Measurements from ENCODE around the gene CPLANE1. TPM values are rescaled to one million over a fixed set of nuclear protein-coding genes. Genes with fewer than 3 reads are reported as not detected.
"Not testable (repeated sequence)": the region's sequence is repeated elsewhere in the genome, so short reads cannot be mapped to it uniquely, and the experiment has no call there.

The CPLANE1 gene
- total RNA-seq, 2 donors from 2014 or later = 5.9 to 9.0 TPM

GRCh38 chr5:37234288-37234687 is 14.9 kb downstream of the CPLANE1 start:
- ATAC-seq (replicated peaks in 1 of 2) (no peak), DNase-seq (no peak)
- peaks cover 19 to 25% of the 10 kb centered on the region in 2 donors for H3K36me3 Mint-ChIP-seq (ENCODE audit: insufficient read depth in 2 of 2)
- no peak overlapping the region for H3K4me3 Mint-ChIP-seq
- no peaks in the 10 kb centered on the region for H3K27me3 Mint-ChIP-seq (ENCODE audit: low read depth)
- no peak overlapping the region for H3K27ac Mint-ChIP-seq
- H3K4me1 Mint-ChIP-seq (ENCODE audit: low read depth) = no peaks in the 10 kb centered on the region
- H3K9me3 Mint-ChIP-seq = peaks cover 8 to 11% of the 10 kb centered on the region in 2 donors

DNA sequence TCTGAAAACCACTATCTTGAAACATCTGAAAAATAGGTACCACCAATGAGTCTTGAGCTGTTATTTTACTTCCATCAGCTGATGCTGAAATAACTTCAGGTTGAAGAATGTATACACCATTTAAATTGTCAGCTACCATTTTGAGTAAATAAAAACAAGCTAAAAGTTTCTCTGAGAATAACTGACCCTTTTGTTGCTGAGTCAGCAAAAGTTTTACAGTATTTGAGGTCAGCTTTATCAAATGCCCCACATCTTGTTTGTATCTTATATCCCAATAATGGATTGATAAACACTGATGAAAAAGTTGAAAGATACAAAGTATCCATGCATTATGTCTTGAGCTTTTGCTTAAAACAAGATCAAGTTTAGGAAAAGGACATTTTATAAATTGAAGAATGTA is 22.8 kb downstream of the CPLANE1 start:
- ATAC-seq (replicated peaks in 1 of 2) = no peak
- Mint-ChIP-seq H3K36me3 (ENCODE audit: insufficient read depth in 2 of 2) (peaks cover 1 to 2% of the 10 kb centered on the region in 2 donors), H3K27ac (no peak overlapping the region)

DNA sequence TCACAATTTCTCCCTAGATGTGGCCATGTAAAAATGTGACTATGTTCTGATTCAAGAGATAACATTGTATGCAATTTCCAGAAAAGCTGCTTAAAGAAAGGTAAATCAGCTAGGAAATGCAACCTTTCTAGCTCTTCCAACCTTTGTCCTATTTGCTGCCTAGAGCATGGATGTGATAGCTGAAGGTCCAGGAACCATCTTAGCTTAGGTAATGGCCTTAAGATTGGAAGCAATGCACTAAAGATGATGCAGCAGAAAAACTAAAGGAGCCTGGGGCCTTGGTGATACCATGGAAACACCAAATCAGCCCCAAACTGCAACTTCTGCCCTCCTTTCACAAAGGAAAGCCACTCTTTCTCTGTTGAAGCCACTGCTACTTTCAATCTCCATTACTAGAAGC is 27.0 kb downstream of the CPLANE1 start:
- no peak for ATAC-seq (replicated peaks in 1 of 2)
- H3K4me1 Mint-ChIP-seq (ENCODE audit: low read depth) = no peaks in the 10 kb centered on the region
- peaks cover 1 to 2% of the 10 kb centered on the region in 2 donors for H3K36me3 Mint-ChIP-seq (ENCODE audit: insufficient read depth in 2 of 2)
- no peaks in the 10 kb centered on the region for H3K9me3 Mint-ChIP-seq
- H3K4me3 Mint-ChIP-seq = no peak overlapping the region
- DNase-seq = no peak
- no peak overlapping the region for H3K27ac Mint-ChIP-seq
- no peaks in the 10 kb centered on the region for H3K27me3 Mint-ChIP-seq (ENCODE audit: low read depth)

More for the DNA sequence above, 22.8 kb downstream of the CPLANE1 start:
- Mint-ChIP-seq H3K4me3 (no peak overlapping the region), H3K9me3 (no peaks in the 10 kb centered on the region), H3K27me3 (ENCODE audit: low read depth) (no peaks in the 10 kb centered on the region), H3K4me1 (ENCODE audit: low read depth) (no peaks in the 10 kb centered on the region)
- DNase-seq = no peak

- not testable (repeated sequence) for H3K36me3 Mint-ChIP-seq (ENCODE audit: insufficient read depth in 2 of 2); H3K4me3 Mint-ChIP-seq; DNase-seq; ATAC-seq (replicated peaks in 1 of 2); H3K27ac Mint-ChIP-seq; H3K9me3 Mint-ChIP-seq; H3K4me1 Mint-ChIP-seq (ENCODE audit: low read depth); H3K27me3 Mint-ChIP-seq (ENCODE audit: low read depth)
Observed at GRCh38 chr5:37220426-37220825, 28.8 kb downstream of the CPLANE1 start.

DNA sequence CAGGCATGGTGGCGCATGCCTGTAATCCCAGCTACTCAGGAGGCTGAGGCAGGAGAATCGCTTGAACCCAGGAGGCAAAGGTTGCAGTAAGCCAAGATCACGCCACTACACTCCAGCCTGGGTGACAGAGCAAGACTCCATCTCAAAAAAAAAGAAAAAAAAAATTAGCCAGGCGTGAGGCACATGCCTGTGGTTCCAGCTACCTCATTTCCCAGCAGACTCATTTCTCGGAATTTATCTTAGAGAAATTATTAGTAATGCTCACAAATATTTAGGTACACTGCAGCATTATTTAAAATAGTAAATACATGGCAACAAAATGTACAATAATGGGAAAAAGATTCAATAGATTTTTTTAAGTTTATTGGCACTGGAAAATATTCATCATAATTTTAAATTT is 29.8 kb downstream of the CPLANE1 start:
- not testable (repeated sequence) for H3K4me3 Mint-ChIP-seq; ATAC-seq (replicated peaks in 1 of 2); H3K4me1 Mint-ChIP-seq (ENCODE audit: low read depth); H3K27me3 Mint-ChIP-seq (ENCODE audit: low read depth); H3K9me3 Mint-ChIP-seq; H3K27ac Mint-ChIP-seq; DNase-seq; H3K36me3 Mint-ChIP-seq (ENCODE audit: insufficient read depth in 2 of 2)

GRCh38 chr5:37217976-37218375 is 31.2 kb downstream of the CPLANE1 start:
- H3K4me1 Mint-ChIP-seq (ENCODE audit: low read depth) = peaks cover 7% of the 10 kb centered on the region
- ATAC-seq (replicated peaks in 1 of 2) (no peak), DNase-seq (no peak)
- H3K27ac Mint-ChIP-seq = no peak overlapping the region
- H3K27me3 Mint-ChIP-seq (ENCODE audit: low read depth) = no peaks in the 10 kb centered on the region
- no peak overlapping the region for H3K4me3 Mint-ChIP-seq
- H3K36me3 Mint-ChIP-seq (ENCODE audit: insufficient read depth in 2 of 2) = peaks cover 0 to under 1% of the 10 kb centered on the region in 2 donors
- H3K9me3 Mint-ChIP-seq = no peaks in the 10 kb centered on the region

DNA sequence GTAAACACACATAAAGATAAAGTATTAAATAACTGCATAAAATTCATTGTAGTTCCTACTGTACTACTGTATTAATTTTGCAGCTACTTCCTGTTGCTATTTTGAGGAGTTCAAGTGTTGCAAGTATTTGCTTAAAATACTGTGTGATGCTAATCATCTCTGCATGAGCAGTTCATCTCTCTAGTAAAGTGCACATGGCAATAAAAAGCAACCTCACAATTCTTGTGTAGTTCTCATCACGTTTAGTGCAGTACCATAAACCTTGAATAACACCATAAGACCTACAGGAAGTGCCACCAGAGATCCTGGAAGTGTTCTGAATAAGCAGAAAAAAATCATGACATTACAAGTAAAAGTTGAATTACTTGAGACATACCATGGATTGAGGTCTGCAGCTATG is 34.6 kb downstream of the CPLANE1 start:
- Mint-ChIP-seq H3K27me3 (ENCODE audit: low read depth) (no peaks in the 10 kb centered on the region), H3K4me1 (ENCODE audit: low read depth) (peaks cover 7% of the 10 kb centered on the region), H3K36me3 (ENCODE audit: insufficient read depth in 2 of 2) (peaks cover 0 to 6% of the 10 kb centered on the region in 2 donors), H3K27ac (no peak overlapping the region), H3K4me3 (no peak overlapping the region), H3K9me3 (no peaks in the 10 kb centered on the region)
- peak in 1 of 2 donors; percentile 26 for ATAC-seq (replicated peaks in 1 of 2)
- no peak for DNase-seq

GRCh38 chr5:37212096-37212495 is 37.1 kb downstream of the CPLANE1 start:
- no peak overlapping the region for H3K27ac Mint-ChIP-seq

GRCh38 chr5:37211661-37212060 is 37.5 kb downstream of the CPLANE1 start:
- Mint-ChIP-seq H3K27ac (no peak overlapping the region), H3K4me1 (ENCODE audit: low read depth) (peaks cover 12% of the 10 kb centered on the region), H3K4me3 (no peak overlapping the region), H3K9me3 (no peaks in the 10 kb centered on the region), H3K27me3 (ENCODE audit: low read depth) (no peaks in the 10 kb centered on the region), H3K36me3 (ENCODE audit: insufficient read depth in 2 of 2) (peaks cover 0 to 6% of the 10 kb centered on the region in 2 donors)
- no peak for ATAC-seq (replicated peaks in 1 of 2)
- DNase-seq = no peak

More at GRCh38 chr5:37212096-37212495, 37.1 kb downstream of the CPLANE1 start:
- H3K27me3 Mint-ChIP-seq (ENCODE audit: low read depth) = no peaks in the 10 kb centered on the region
- DNase-seq = no peak
- no peaks in the 10 kb centered on the region for H3K9me3 Mint-ChIP-seq
- H3K4me3 Mint-ChIP-seq = no peak overlapping the region
- ATAC-seq (replicated peaks in 1 of 2) = no peak
- H3K4me1 Mint-ChIP-seq (ENCODE audit: low read depth) = peaks cover 12% of the 10 kb centered on the region
- H3K36me3 Mint-ChIP-seq (ENCODE audit: insufficient read depth in 2 of 2) = peaks cover 0 to 6% of the 10 kb centered on the region in 2 donors

DNA sequence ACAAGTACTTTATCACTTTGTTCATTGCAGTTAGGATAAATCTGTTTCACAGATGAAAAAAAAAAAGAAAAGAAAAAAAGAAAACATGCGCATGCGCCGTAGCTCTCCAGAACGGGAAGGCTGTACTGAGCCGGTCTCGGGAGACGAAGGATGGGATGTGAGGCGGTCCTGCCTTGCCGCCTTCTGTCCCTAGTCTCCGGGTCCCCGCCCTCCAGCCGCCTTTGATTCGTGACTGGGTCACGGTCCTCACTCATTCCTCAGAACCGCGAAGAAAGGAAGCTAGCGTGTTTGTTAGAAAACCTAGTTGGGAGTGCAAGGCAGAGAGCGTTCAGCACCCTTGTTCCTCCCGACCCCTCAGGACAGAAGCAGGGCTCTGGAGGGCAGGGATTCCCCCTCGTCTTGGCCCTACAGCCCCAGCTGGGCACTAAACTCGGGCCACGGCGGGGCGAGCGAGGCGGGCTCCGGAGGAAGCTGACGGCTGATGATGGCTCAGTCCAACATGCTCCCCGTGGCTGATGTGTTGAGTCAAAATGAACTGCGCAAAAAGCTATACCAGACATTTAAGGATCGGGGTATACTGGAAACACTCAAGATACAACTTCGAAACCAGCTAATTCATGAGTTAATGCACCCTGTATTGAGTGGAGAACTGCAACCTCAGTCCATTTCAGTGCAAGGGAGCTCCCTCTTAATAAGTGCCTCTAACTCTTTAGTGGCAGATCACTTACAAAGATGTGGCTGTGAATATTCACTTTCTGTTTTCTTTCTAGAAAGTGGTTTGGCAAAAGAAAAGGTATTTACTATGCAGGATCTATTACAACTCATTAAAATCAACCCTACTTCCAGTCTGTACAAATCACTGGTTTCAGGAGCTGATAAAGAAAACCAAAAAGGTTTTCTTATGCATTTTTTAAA is 40.0 kb downstream of the CPLANE1 start:
- peak overlapping the region; percentile 73 for H3K27ac Mint-ChIP-seq
- peak overlapping the region; percentile 70 to 86 for H3K4me3 Mint-ChIP-seq
- no peaks in the 10 kb centered on the region for H3K27me3 Mint-ChIP-seq (ENCODE audit: low read depth)
- peaks cover 0 to 6% of the 10 kb centered on the region in 2 donors for H3K36me3 Mint-ChIP-seq (ENCODE audit: insufficient read depth in 2 of 2)
- no peaks in the 10 kb centered on the region for H3K9me3 Mint-ChIP-seq
- H3K4me1 Mint-ChIP-seq (ENCODE audit: low read depth) = peaks cover 4% of the 10 kb centered on the region
- peak; percentile 6 to 16 for DNase-seq
- ATAC-seq (replicated peaks in 1 of 2) = peak; percentile 66

DNA sequence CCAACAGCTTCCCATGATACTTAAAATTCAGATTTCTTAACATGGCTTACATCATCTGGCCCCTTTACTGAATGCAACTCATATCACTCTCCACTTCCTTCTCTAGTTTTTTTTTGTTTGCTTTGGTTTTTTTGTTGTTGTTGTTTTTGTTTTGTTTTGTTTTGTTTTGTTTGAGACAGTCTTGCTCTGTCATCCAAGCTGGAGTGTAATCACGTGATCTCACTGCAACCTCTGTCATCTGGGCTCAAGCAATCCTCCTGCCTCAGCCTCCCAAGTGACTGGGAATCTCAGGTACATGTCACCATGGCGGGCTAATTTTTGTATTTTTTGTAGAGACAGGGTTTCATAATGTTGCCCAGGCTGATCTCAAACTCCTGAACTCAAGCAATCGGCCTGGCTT is 41.4 kb downstream of the CPLANE1 start:
- Mint-ChIP-seq H3K27me3 (ENCODE audit: low read depth) (no peaks in the 10 kb centered on the region), H3K27ac (no peak overlapping the region), H3K4me3 (no peak overlapping the region), H3K9me3 (no peaks in the 10 kb centered on the region), H3K36me3 (ENCODE audit: insufficient read depth in 2 of 2) (peaks cover 0 to 6% of the 10 kb centered on the region in 2 donors), H3K4me1 (ENCODE audit: low read depth) (peaks cover 4% of the 10 kb centered on the region)
- DNase-seq (no peak), ATAC-seq (replicated peaks in 1 of 2) (no peak)

- DNase-seq (no peak), ATAC-seq (replicated peaks in 1 of 2) (no peak)
- Mint-ChIP-seq H3K27ac (no peak overlapping the region), H3K36me3 (ENCODE audit: insufficient read depth in 2 of 2) (peaks cover 0 to 3% of the 10 kb centered on the region in 2 donors), H3K4me1 (ENCODE audit: low read depth) (peaks cover 4% of the 10 kb centered on the region), H3K27me3 (ENCODE audit: low read depth) (no peaks in the 10 kb centered on the region), H3K9me3 (no peaks in the 10 kb centered on the region), H3K4me3 (no peak overlapping the region)
Observed at GRCh38 chr5:37206736-37207135, 42.4 kb downstream of the CPLANE1 start.

GRCh38 chr5:37198842-37199241 is 50.3 kb downstream of the CPLANE1 start:
- peaks cover 19% of the 10 kb centered on the region for H3K4me1 Mint-ChIP-seq (ENCODE audit: low read depth)
- H3K9me3 Mint-ChIP-seq = no peaks in the 10 kb centered on the region
- DNase-seq (no peak), ATAC-seq (replicated peaks in 1 of 2) (no peak)
- H3K36me3 Mint-ChIP-seq (ENCODE audit: insufficient read depth in 2 of 2) = peaks cover 0 to 2% of the 10 kb centered on the region in 2 donors
- H3K27me3 Mint-ChIP-seq (ENCODE audit: low read depth) = no peaks in the 10 kb centered on the region
- H3K4me3 Mint-ChIP-seq = no peak overlapping the region
- H3K27ac Mint-ChIP-seq = peak overlapping the region; percentile 46

All from activated T-cell treated with anti-CD3 and anti-CD28 coated beads, Interleukin-2, amount 50 U/mL, for 72 hours (primary cell).